ENCODE data around the gene FBXO34. TPM values are rescaled to one million over a fixed set of nuclear protein-coding genes. Genes with fewer than 3 reads are reported as not detected.

FBXO34 gene

Small RNA genes lying within 50 kb of the gene (small RNA-seq; reads per million reads assigned to genes)
- gene AL356801.1 (ENCODE audit: insufficient read depth), result not detected
